ENCODE results near the gene TNS4.

TNS4 gene

DNA sequence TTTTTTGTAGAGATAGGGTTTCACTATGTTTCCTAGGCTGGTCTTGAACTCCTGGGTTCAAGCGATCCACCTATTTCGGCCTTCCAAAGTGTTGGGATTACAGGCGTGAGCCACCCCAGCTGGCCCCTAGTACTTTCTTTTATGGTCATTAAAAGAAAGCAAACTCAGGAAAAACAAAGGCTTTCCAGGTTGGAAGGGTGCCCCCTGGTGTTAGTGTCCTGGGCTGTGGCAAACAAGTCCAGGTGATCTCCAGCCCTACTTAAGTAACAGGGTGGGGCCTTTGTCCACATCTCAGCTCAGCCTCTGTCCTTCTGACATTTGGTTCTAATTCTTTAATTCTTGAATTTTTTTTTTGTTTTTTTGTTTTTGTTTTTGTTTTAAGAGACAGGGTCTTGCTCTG lies 51.2 kb downstream of the TNS4 start:
- H3K4me3 ChIP-seq (ENCODE audit: low read length), result no peak overlapping the region
- peak; percentile 68 for TF ChIP-seq CTCF (IDR thresholded peaks at IDR 0.05; ENCODE audit: insufficient read depth, low read depth, low read length, missing control alignments)
- DNase-seq (ENCODE audit: low read depth), result peak; percentile 65

GRCh38 chr17:40448639-40449261 lies 52.7 kb downstream of the TNS4 start:
- no peak for DNase-seq (ENCODE audit: low read depth)
- no peak overlapping the region for H3K4me3 ChIP-seq (ENCODE audit: low read length)
- no peak for TF ChIP-seq CTCF (IDR thresholded peaks at IDR 0.05; ENCODE audit: insufficient read depth, low read depth, low read length, missing control alignments)

- no peak overlapping the region for H3K4me3 ChIP-seq (ENCODE audit: low read length)
- no peak for TF ChIP-seq CTCF (IDR thresholded peaks at IDR 0.05; ENCODE audit: insufficient read depth, low read depth, low read length, missing control alignments)
- no peak for DNase-seq (ENCODE audit: low read depth)
Observed at GRCh38 chr17:40448213-40448638, 53.2 kb downstream of the TNS4 start.

DNA sequence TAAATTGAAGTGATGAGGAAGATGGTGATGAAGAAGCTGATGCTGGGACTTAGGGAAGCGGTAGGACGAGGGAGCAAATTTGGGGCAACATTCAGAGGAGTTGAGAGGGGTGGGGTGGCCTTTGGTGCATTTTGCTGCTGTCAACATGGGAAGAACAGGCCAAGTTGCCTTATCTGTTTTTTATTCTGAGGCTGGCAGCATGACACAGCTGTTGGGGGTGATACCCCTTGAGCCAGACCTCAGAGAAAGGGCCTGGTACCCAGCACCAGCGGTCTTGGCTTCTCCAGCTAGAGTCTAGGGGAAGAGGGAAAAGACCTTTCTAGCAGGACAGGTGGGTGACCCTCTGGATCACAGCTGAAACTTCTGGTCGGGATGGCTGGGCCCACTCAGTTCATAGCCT lies 53.6 kb downstream of the TNS4 start:
- TF ChIP-seq CTCF (IDR thresholded peaks at IDR 0.05; ENCODE audit: insufficient read depth, low read depth, low read length, missing control alignments), result no peak
- DNase-seq (ENCODE audit: low read depth), result no peak
- H3K4me3 ChIP-seq (ENCODE audit: low read length), result no peak overlapping the region

- H3K4me3 ChIP-seq (ENCODE audit: low read length), result no peak overlapping the region
- DNase-seq (ENCODE audit: low read depth), result no peak
- TF ChIP-seq CTCF (IDR thresholded peaks at IDR 0.05; ENCODE audit: insufficient read depth, low read depth, low read length, missing control alignments), result no peak
Observed at GRCh38 chr17:40447148-40447644, 54.2 kb downstream of the TNS4 start.

GRCh38 chr17:40445751-40446468 lies 55.5 kb downstream of the TNS4 start:
- no peak overlapping the region for H3K4me3 ChIP-seq (ENCODE audit: low read length)

More at GRCh38 chr17:40445751-40446468, 55.5 kb downstream of the TNS4 start:
- DNase-seq (ENCODE audit: low read depth), result no peak
- TF ChIP-seq CTCF (IDR thresholded peaks at IDR 0.05; ENCODE audit: insufficient read depth, low read depth, low read length, missing control alignments), result no peak

Measured in epithelial cell of esophagus (primary cell).